GM18520 (cell line): ENCODE data around the gene DIP2C.

Experiments used
- ATAC-seq: cut with Tn5 transposase; IDR thresholded peaks from one replicate; pipeline ENCODE4 v1.9.1; 2021; ENCODE audit not compliant: unreplicated experiment

Gene DIP2C

GRCh38 chr10:630581-631073, 58.8 kb downstream of the DIP2C start:
- ATAC-seq, result no peak

- no peak for ATAC-seq
Observed at GRCh38 chr10:629186-629998, 60.1 kb downstream of the DIP2C start.

- ATAC-seq, result no peak
Observed at GRCh38 chr10:628386-629045, 61.0 kb downstream of the DIP2C start.

DNA sequence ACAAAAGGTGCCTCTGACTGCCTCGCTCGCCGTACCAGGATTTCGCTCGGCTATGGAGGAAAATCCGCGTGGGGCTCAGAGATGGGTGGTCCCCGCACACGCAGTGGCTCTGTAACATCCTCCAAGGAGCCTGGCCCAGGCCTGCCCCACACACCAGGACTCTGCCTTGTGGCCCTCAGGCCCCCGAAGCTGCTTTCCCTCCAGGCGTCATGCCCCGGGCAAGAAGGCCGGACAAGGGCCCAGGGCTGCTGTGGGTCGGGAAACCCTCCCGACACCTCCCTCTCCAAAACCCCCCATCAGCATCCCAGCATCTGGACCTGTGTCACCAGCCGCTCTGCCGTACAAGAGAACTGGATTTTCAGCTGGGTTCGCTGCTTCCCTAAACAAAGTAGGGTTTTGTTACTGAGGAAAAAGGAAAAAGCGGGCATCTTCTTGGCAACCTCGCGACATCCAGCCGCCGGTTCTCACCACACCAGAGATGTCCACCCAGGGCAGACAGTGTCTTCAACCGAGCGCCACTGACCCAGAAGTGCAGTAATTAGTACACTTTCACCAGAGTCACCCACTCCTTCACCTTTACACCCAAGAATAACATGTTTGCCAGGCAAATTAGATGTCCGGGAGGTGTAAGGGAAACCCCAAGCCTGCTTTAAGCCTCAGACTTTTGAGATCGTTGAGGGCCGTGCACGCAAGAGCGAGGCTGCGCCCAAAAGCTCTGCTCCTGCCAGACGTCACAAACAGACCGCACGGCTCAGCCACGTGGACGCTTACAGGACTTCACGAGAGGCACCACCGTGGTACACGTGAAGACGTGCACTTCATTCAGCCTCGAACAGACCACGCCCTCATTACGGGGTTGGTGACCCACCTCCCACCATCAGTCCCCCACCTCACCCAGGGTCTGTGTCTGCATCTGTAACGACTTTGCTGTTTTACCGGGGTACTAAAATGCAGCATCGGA, 62.2 kb downstream of the DIP2C start:
- ATAC-seq, result no peak

GRCh38 chr10:625751-626711, 63.4 kb downstream of the DIP2C start:
- ATAC-seq, result no peak

DNA sequence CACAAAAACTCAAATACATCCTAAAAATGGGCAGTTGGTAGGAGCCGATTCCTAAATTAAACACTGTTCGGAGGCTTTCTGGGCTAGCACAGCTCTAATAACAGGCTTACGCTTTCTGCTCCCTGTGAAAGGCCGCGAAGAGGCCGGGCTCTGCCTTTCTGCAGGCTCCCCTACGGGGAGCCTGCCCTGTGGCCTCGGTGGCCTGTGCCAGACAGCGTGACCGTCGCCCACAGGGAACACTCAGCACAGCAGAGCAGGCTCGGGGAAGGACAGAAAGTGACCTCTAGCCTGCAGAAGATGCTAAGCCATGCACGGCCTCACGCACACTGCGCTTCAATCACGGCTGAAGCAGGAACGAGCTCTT, 64.2 kb downstream of the DIP2C start:
- ATAC-seq, result no peak

DNA sequence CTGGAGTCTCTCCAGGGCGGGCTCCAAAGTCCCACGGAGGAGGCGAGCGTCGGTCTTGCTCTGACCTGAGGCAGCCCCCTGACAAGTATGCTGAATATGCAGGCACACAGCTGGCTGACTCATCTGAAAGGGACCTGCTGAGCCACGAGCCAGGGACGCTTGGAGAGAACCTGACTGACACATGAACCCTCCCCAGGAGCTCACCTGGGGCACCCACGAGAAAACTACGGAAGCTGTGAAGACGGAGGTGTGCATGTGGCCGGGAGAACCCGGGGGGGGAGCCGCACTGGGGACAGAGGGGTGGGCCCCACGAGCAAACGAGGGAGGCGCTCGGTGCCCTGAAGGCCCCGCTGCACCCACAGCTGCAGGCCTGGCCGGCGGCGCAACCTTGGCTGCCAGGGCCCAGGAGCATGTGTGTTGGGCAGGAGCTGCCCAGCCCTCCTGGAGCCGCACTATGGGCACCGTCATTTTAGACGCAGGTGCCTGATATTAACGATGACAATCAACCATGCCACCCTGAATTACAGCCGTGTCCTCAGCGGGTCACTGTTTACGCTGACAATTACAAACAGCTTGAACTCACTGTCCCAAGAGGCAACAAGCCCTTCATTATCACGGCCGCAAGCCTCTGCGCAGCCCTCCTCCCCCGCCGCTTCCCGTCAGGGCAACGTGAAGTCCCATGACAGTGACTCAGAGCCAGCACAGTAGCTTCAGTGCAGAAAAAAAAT, 64.7 kb downstream of the DIP2C start:
- ATAC-seq, result no peak

- no peak for ATAC-seq
Observed at GRCh38 chr10:624312-624604, 65.2 kb downstream of the DIP2C start.

GRCh38 chr10:623477-624311, 65.8 kb downstream of the DIP2C start:
- no peak for ATAC-seq

- ATAC-seq, result no peak
Observed at GRCh38 chr10:623014-623413, 66.5 kb downstream of the DIP2C start.

DNA sequence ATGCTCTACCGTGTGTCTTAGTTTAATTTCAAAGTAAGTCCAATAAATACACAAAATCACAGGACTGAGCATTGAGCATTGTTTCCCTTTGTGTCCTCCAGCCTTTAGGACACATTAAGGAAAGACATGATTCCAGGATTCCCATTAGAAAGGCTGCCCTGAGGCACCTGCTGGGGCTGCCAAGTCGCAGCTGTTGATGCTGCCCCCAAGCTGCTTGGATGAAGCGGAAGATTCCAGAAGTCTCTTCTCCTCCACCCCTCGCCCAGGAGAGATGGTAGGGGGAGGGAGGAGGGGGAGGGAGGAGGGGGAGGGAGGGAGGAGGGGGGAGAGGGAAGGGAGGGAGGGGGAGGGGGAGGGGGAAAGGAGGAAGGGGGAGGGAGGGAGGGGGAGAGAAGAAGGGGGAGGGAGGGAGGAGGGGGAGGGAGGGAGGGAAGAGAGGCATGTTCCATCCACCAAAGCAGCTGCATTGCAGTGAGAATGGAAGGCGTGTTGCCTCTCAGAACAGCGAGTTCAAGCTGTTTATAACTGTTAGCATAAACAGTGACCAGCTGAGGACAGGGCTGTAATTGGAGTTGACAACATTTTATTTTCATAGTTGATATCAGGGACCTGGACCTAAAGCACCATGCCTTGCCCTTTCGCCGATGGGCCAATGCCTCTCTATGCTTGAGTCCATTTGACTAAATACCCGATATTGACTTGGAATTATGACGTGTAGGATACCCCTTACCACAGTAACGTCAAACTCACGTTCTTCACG, 67.3 kb downstream of the DIP2C start:
- ATAC-seq, result no peak

DNA sequence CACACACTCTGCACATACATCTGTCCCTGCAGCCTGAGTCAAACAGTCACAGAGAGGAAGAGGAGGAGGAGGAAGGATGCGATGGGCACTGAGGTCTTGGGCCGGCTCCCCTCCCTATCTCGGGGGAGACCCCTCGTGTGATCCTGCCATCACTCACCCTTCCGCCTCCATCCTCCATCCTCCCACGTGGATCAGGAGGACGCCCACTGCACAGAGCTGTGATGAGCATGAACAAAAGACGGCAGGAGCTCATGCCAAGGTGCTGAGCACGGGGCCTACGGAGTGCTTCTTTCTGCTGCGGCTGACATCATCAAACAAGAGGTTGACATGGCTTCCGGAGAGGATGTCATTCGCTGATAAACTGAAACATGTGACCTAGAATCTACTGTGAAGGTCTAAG, 68.0 kb downstream of the DIP2C start:
- no peak for ATAC-seq

GRCh38 chr10:620971-621370, 68.5 kb downstream of the DIP2C start:
- no peak for ATAC-seq

- ATAC-seq, result no peak
Observed at GRCh38 chr10:620417-620816, 69.1 kb downstream of the DIP2C start.

- no peak for ATAC-seq
Observed at GRCh38 chr10:619710-620109, 69.8 kb downstream of the DIP2C start.

DNA sequence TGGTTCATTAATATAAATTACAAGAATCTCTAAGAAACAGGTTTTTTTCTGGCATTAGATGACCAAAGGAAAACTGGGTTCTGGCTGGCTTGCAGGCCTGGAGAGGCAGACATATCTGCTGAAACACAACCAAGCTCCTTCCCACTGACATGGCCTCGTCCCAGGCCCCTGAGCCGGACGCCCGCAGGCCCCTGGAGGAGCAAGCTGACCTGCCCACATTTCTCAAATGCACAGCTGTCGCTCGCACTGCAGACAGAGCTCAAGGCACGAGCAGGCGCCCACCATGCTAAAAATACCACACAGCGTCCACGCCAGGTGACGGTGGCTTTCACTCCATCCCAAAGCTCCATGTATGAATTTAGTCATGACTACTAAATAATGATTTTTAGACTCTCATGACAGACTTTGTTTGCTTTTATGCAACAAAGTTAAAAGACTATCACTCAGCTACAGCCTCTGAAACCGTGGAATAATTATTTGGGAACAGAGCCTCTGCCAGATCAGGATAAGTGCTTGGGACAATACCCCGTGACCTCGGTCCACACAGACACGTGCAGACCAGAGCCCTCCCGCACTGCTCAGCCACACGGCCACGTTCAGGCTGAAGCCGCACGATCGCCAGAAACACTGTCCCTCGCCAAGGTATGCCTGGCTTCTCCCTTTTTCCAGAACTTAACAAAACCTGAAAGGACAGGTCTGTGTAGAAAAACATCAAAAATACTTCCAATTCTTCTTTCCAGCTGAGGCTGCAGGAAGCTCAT, 71.1 kb downstream of the DIP2C start:
- no peak for ATAC-seq

GRCh38 chr10:617471-617870, 72.0 kb downstream of the DIP2C start:
- no peak for ATAC-seq
